ENCODE data around the gene NUDT2.

- TF ChIP-seq POLR2A (IDR thresholded peaks at IDR 0.05; ENCODE audit: low read length) (no peak), GATA1 (IDR thresholded peaks at IDR 0.05; ENCODE audit: low read depth, low read length) (no peak)
These were observed 55.2 kb downstream of the NUDT2 start for GRCh38 chr9:34384368-34385165.
